Measurements from ENCODE around the gene DRAP1.

Gene DRAP1

DNA sequence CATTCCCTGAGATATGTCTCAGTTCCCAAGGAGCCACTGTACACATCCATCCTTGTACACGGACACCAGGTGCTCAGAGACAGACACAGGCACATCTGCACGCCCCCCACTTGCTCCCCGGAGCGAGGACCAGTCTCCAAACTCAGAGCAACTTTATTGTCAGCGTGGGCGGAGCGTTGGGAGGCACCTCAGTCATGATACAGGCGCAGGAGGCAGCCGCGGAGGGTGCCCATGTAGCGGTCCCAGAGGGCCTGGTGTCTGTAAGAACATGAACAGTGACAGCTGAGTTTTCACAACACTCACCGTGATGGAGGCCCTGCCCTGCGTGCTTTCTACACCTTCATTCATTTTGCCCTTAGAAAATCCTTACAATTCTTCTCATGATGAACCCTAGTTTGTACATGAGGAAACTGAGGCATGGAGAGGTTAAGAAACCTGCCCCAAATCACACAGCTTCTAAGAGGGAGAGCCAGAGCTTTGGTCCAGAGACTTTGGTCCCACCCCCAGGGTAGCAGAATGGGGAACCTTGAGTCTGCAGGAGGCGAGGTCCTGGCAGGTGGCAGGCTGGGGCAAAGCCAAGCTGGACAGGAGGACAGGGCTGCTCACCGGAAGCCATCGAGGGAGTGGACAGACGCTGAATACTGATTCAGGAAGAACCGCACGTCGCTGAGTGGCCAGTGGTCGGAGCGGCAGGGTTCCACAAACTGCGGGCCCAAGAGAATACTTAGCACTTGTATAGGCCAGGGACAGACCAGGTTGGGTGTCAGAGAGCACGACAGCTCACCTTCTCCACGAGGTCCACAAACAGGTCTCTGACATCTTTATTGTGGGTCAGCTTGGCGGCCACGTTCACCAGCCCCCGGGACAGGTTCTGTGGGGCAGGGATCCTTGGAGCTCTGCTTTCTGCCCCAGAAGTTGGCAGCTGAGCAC lies 35.2 kb upstream of the DRAP1 start:
- TF ChIP-seq YY1 (IDR thresholded peaks at IDR 0.05; ENCODE audit: insufficient read depth, insufficient read length) = no peak
- no peak for TF ChIP-seq ZNF274 (IDR thresholded peaks at IDR 0.05; ENCODE audit: low read depth, low read length)
- TF ChIP-seq SUZ12 (IDR thresholded peaks at IDR 0.05; ENCODE audit: extremely low read depth, insufficient read depth, insufficient read length) = no peak
- DNase-seq (ENCODE audit: low read depth, low spot score) = no peak
- peaks cover 66% of the 10 kb centered on the region for H3K36me3 ChIP-seq (ENCODE audit: insufficient read depth, insufficient read length, low read length)
- H3K9ac ChIP-seq (ENCODE audit: insufficient read length, low read depth) = peak overlapping the region; percentile 46
- peaks cover 1% of the 10 kb centered on the region for H3K27me3 ChIP-seq (ENCODE audit: insufficient read depth, insufficient read length)
- H3K4me1 ChIP-seq (ENCODE audit: insufficient read depth, insufficient read length) = peaks cover 10% of the 10 kb centered on the region
- H3K9me3 ChIP-seq (ENCODE audit: insufficient read depth, low read length) = peaks cover 20% of the 10 kb centered on the region; the same call in 1 of the 2 replicates
- H3K4me3 ChIP-seq (ENCODE audit: insufficient read length, low read depth) = no peak overlapping the region

DNA sequence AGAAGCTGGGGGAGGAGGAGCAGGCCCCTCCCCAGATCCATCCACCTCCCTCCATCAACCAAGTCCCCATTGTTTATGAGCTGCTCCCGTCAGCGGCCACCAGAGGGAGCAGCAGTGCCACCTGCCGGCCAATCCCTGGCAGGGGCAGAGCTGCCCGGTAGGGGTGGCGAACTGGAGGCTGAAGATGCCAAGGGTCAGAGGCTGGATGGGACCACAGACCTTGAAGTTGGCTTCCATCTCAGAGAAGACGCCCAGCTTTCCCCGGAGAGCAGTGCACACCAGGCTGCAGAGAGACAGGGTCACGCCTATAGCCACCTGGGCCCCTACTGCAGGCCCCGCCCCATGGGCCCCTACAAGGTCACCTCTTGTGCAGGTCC lies 34.5 kb upstream of the DRAP1 start:
- Histone ChIP-seq H3K36me3 (ENCODE audit: insufficient read depth, insufficient read length, low read length) (peaks cover 66% of the 10 kb centered on the region), H3K4me1 (ENCODE audit: insufficient read depth, insufficient read length) (peaks cover 13% of the 10 kb centered on the region), H3K9ac (ENCODE audit: insufficient read length, low read depth) (no peak overlapping the region), H3K27me3 (ENCODE audit: insufficient read depth, insufficient read length) (peaks cover 8% of the 10 kb centered on the region), H3K9me3 (ENCODE audit: insufficient read depth, low read length) (peaks cover 20% of the 10 kb centered on the region; the same call in 1 of the 2 replicates), H3K4me3 (ENCODE audit: insufficient read length, low read depth) (no peak overlapping the region)
- no peak for DNase-seq (ENCODE audit: low read depth, low spot score)
- TF ChIP-seq YY1 (IDR thresholded peaks at IDR 0.05; ENCODE audit: insufficient read depth, insufficient read length) = no peak
- TF ChIP-seq SUZ12 (IDR thresholded peaks at IDR 0.05; ENCODE audit: extremely low read depth, insufficient read depth, insufficient read length) = no peak
- TF ChIP-seq ZNF274 (IDR thresholded peaks at IDR 0.05; ENCODE audit: low read depth, low read length) = no peak

DNA sequence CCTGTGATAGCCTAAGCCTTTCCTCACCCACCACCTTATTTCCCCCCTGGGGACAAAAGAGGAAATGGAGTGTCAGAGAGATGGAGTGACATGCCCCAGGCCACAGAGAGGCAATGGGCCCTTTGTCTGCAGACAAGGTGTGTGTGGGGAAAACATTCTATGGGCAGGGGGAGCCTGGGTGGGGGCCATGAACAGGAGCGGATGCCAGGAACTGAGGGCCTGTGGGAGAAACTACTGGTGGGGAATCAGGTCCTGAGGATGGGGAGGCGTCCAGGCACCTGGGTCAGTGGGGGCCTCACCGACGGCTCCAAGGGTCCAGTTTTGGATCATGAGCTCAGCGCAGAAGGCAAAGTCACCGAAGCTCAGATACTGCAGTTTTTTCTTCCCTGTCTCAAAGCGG lies 34.0 kb upstream of the DRAP1 start:
- Histone ChIP-seq H3K9ac (ENCODE audit: insufficient read length, low read depth) (no peak overlapping the region), H3K36me3 (ENCODE audit: insufficient read depth, insufficient read length, low read length) (peaks cover 66% of the 10 kb centered on the region), H3K27me3 (ENCODE audit: insufficient read depth, insufficient read length) (peaks cover 13% of the 10 kb centered on the region), H3K9me3 (ENCODE audit: insufficient read depth, low read length) (peaks cover 20% of the 10 kb centered on the region; the same call in 1 of the 2 replicates), H3K4me3 (ENCODE audit: insufficient read length, low read depth) (no peak overlapping the region), H3K4me1 (ENCODE audit: insufficient read depth, insufficient read length) (peaks cover 13% of the 10 kb centered on the region)
- no peak for DNase-seq (ENCODE audit: low read depth, low spot score)
- TF ChIP-seq SUZ12 (IDR thresholded peaks at IDR 0.05; ENCODE audit: extremely low read depth, insufficient read depth, insufficient read length) (no peak), YY1 (IDR thresholded peaks at IDR 0.05; ENCODE audit: insufficient read depth, insufficient read length) (no peak), ZNF274 (IDR thresholded peaks at IDR 0.05; ENCODE audit: low read depth, low read length) (no peak)

DNA sequence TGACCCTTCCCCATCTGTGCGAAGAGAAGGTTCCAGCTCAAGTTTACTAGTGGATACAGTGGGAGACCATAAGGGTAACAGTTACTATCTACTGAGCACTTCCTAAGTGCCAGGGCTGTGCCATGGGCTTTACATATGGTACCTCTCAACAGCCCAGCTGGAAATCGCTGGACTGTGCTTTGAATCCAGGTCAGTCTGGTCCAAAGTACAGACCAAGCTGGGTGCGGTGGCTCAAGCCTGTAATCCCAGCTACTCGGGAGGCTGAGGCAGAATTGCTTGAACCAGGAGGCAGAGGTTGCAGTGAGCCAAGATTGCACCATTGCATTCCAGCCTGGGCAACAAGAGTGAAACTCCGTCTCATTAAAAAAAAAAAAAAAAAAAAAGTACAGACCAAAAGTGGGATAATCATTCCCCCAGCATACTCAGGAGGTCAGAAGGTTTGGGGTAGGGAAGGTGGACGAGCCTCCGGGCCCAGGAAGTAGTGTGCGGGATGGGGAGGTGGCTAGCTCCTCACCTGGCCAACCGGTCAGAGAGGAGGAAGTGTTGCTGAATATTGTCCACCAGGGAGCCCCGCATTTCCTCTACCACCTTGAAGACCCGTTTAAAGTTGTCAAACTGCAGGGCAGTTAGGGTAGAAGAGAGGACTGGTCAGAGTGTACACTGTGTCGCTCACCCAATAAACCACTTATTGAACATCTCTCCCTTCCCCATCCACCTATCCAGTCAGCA lies 33.3 kb upstream of the DRAP1 start:
- Histone ChIP-seq H3K4me1 (ENCODE audit: insufficient read depth, insufficient read length) (peaks cover 13% of the 10 kb centered on the region), H3K27me3 (ENCODE audit: insufficient read depth, insufficient read length) (peaks cover 14% of the 10 kb centered on the region), H3K4me3 (ENCODE audit: insufficient read length, low read depth) (no peak overlapping the region), H3K9me3 (ENCODE audit: insufficient read depth, low read length) (peaks cover 20% of the 10 kb centered on the region; the same call in 1 of the 2 replicates), H3K36me3 (ENCODE audit: insufficient read depth, insufficient read length, low read length) (peaks cover 63% of the 10 kb centered on the region), H3K9ac (ENCODE audit: insufficient read length, low read depth) (no peak overlapping the region)
- no peak for TF ChIP-seq SUZ12 (IDR thresholded peaks at IDR 0.05; ENCODE audit: extremely low read depth, insufficient read depth, insufficient read length)
- TF ChIP-seq ZNF274 (IDR thresholded peaks at IDR 0.05; ENCODE audit: low read depth, low read length) = no peak
- TF ChIP-seq YY1 (IDR thresholded peaks at IDR 0.05; ENCODE audit: insufficient read depth, insufficient read length) = no peak
- DNase-seq (ENCODE audit: low read depth, low spot score) = no peak

DNA sequence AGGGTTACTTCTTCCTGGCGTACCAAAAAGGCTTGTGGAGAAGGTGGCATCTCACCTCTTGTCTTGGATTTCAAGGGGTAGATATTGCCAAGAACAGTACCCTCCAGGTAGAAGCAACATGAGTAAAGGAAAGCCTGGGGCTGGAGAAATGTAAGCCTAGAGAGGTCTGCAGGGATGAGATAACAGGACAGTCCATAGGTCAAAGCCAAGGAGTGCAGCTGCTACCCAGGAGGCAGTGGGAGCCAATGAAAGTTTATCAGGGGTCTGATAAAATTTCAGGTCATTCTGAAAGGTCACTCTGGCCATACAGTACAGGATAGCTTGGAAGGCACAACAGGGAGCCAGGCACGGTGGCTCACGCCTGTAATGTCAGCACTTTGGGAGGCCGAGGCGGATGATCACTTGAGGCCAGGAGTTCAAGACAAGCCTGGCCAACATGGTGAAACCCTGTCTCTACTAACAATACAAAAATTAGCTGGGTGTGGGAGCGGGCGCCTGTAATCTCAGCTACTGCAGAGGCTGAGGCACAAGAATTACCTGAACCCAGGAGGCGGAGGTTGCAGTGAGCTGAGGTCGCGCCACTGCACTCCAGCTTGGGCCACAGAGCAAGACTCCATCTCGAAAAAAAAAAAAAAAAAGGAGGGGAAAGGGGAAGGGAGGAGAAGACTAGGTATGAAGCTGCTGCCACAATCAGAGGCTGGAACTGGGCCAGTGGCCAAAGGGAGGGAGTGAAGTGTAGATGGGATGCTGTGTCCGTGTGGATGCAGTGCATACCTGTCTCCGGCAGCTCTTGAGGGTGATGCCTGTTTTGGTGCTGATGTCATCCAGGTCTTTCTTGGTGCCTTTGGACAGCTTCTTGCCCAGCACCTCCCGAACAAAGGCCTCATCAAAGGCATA lies 32.2 kb upstream of the DRAP1 start:
- DNase-seq (ENCODE audit: low read depth, low spot score) = no peak

DNA sequence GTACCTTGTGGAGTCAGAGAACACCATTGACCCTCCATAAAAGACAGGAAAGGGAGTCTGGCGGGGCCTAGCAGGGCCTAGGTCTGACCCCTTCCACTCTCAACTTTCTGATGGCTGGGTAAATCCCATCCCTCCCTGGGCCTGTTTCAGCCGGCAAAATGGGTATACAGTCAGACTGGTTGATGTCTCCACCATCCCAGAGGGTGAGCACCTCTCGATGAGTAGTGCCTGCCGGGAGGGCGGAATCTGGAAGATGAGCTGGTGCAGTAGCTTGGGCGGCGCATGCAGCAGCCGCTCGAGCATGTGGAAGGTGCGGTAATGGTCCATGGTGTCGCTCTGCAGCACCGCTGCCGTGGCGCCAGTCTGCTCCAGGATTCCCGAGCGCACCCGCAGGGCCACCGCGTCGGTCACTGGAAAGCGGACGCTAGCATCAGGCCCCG lies 31.5 kb upstream of the DRAP1 start:
- no peak for DNase-seq (ENCODE audit: low read depth, low spot score)
- H3K36me3 ChIP-seq (ENCODE audit: insufficient read depth, insufficient read length, low read length) = peaks cover 60% of the 10 kb centered on the region
- H3K9ac ChIP-seq (ENCODE audit: insufficient read length, low read depth) = peak overlapping the region; percentile 80
- H3K9me3 ChIP-seq (ENCODE audit: insufficient read depth, low read length) = peaks cover 20% of the 10 kb centered on the region; the same call in 1 of the 2 replicates
- H3K4me3 ChIP-seq (ENCODE audit: insufficient read length, low read depth) = peak overlapping the region; percentile 48
- peaks cover 14% of the 10 kb centered on the region for H3K4me1 ChIP-seq (ENCODE audit: insufficient read depth, insufficient read length)
- peaks cover 14% of the 10 kb centered on the region for H3K27me3 ChIP-seq (ENCODE audit: insufficient read depth, insufficient read length)
- TF ChIP-seq ZNF274 (IDR thresholded peaks at IDR 0.05; ENCODE audit: low read depth, low read length) (no peak), YY1 (IDR thresholded peaks at IDR 0.05; ENCODE audit: insufficient read depth, insufficient read length) (no peak), SUZ12 (IDR thresholded peaks at IDR 0.05; ENCODE audit: extremely low read depth, insufficient read depth, insufficient read length) (no peak)

More for the DNA sequence above, 32.2 kb upstream of the DRAP1 start:
- peaks cover 20% of the 10 kb centered on the region; the same call in 1 of the 2 replicates for H3K9me3 ChIP-seq (ENCODE audit: insufficient read depth, low read length)
- peak overlapping the region; percentile 80 for H3K9ac ChIP-seq (ENCODE audit: insufficient read length, low read depth)
- H3K4me3 ChIP-seq (ENCODE audit: insufficient read length, low read depth) = peak overlapping the region; percentile 48
- TF ChIP-seq YY1 (IDR thresholded peaks at IDR 0.05; ENCODE audit: insufficient read depth, insufficient read length) (no peak), SUZ12 (IDR thresholded peaks at IDR 0.05; ENCODE audit: extremely low read depth, insufficient read depth, insufficient read length) (no peak), ZNF274 (IDR thresholded peaks at IDR 0.05; ENCODE audit: low read depth, low read length) (no peak)
- peaks cover 13% of the 10 kb centered on the region for H3K4me1 ChIP-seq (ENCODE audit: insufficient read depth, insufficient read length)
- peaks cover 14% of the 10 kb centered on the region for H3K27me3 ChIP-seq (ENCODE audit: insufficient read depth, insufficient read length)
- H3K36me3 ChIP-seq (ENCODE audit: insufficient read depth, insufficient read length, low read length) = peaks cover 60% of the 10 kb centered on the region
